Uterus (tissue), 2 donors: ENCODE data around the gene MBP.

ENCODE experiments used
- POLR2A ChIP-seq, 2 donors: fragments of 450-650 bp; IDR thresholded peaks; one replicate each; pipeline ENCODE4 v1.6.1; 2016; ENCODE audit warnings: antibody characterized with exemption in 2 of 2, mild to moderate bottlenecking in 1 of 2, moderate library complexity in 1 of 2
- TF ChIP-seq, protein P1 (sequence below), 4 experiments: fragments of 200-600 bp in 2 of 4; fragments of 450-650 bp in 2 of 4; sonication (generic) in 2 of 4; IDR thresholded peaks; one replicate each; pipeline ENCODE4 v1.5.1; 2016 to 2019; ENCODE audit warnings: antibody characterized with exemption in 4 of 4, mild to moderate bottlenecking in 2 of 4, moderate library complexity in 1 of 4

DNA sequence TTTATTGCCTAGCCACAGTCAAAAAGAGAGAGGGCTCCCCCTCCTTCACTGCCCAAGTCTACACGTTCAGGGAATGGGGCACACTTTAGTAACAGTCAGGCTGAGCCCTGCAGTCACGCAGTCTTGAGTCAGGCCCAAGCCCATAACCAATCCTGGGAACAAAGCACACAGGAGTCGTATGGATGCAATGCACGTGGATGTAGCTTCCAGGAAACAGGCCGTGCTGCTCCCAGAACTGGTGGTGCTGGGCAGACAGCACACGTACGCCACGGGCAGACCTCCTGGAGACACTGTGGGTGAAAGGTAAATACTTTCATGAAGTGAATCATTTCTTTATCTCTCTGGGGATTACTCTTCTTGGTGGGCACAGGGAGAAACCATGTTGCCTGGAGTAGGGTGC, 30.0 kb upstream of the MBP start:
- TF ChIP-seq, protein P1, sequence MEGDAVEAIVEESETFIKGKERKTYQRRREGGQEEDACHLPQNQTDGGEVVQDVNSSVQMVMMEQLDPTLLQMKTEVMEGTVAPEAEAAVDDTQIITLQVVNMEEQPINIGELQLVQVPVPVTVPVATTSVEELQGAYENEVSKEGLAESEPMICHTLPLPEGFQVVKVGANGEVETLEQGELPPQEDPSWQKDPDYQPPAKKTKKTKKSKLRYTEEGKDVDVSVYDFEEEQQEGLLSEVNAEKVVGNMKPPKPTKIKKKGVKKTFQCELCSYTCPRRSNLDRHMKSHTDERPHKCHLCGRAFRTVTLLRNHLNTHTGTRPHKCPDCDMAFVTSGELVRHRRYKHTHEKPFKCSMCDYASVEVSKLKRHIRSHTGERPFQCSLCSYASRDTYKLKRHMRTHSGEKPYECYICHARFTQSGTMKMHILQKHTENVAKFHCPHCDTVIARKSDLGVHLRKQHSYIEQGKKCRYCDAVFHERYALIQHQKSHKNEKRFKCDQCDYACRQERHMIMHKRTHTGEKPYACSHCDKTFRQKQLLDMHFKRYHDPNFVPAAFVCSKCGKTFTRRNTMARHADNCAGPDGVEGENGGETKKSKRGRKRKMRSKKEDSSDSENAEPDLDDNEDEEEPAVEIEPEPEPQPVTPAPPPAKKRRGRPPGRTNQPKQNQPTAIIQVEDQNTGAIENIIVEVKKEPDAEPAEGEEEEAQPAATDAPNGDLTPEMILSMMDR (IDR thresholded peaks at IDR 0.05) = no peak
- TF ChIP-seq POLR2A (IDR thresholded peaks at IDR 0.05) = no peak
